ENCODE results near the gene SHISA4. TPM values are rescaled to one million over a fixed set of nuclear protein-coding genes. Genes with fewer than 3 reads are reported as not detected.

Gene SHISA4
- total RNA-seq, 1 experiment from 2014 or later, result 7.6 TPM

DNA sequence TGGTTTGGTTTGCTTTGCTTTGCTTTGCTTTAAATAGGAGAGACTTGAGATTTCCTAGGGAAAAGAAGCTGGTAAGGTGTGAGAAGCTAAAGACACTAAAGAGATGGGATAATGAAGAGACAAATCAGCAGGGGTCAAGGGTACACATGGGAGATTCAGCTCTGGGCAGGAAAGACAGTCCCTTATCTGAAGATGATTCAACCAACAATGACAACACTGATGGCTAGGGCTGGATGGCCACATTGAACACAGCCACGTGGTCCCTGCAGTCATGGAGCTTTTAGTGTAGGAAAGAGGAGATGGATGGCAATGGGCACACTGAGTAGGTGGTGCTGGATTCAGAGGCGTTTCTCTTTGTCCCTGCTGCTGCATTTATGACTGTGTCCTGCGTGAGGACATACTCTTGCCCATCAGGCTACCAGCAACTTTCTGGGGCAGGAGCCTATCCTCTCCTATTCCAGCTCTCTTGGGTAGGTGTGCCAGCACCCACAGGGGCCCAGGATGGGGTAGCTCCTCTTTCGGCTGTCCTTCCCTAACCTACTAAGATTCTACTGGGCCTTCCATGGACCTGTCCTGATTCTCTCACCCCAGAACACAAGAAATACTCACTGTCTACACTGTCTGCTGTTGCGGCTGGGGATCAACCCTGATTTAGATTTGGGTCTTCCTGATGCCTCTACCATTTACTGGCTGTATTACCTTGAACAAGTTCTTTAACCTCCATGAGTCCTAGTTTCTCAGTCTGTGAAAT is 1.4 kb upstream of the SHISA4 start:
- POLR2A ChIA-PET, result interaction anchor here (0.6 to 2.9 kb wide), 9 partner anchors 9 to 454 kb away, joined by 3 to 13 read pairs (median 5); partner anchors contain the start of genes RNPEP and TIMM17A
- Mint-ChIP-seq H3K4me1 (ENCODE audit: insufficient read depth, unreplicated experiment) (peaks cover 33% of the 10 kb centered on the region), H3K27me3 (ENCODE audit: insufficient read depth, unreplicated experiment) (no peaks in the 10 kb centered on the region), H3K27ac (ENCODE audit: low read depth, unreplicated experiment) (no peak overlapping the region), H3K36me3 (ENCODE audit: insufficient read depth, unreplicated experiment) (no peaks in the 10 kb centered on the region), H3K4me3 (ENCODE audit: unreplicated experiment) (peak overlapping the region; percentile 77), H3K9me3 (ENCODE audit: unreplicated experiment) (no peaks in the 10 kb centered on the region)
- intact Hi-C loops (cut with micrococcal nuclease), result loop anchor here (10.0 kb wide), 1 partner anchor 172 kb away; no protein-coding TSS in a partner anchor
- CTCF ChIA-PET, result interaction anchor here (0.6 to 12.1 kb wide), 18 partner anchors 8 to 1133 kb away, joined by 3 to 160 read pairs (median 3); partner anchors contain the start of genes RNPEP and TIMM17A
- BruUV-seq (replicated peaks), result no TSS peak
- TF ChIP-seq, protein P1, sequence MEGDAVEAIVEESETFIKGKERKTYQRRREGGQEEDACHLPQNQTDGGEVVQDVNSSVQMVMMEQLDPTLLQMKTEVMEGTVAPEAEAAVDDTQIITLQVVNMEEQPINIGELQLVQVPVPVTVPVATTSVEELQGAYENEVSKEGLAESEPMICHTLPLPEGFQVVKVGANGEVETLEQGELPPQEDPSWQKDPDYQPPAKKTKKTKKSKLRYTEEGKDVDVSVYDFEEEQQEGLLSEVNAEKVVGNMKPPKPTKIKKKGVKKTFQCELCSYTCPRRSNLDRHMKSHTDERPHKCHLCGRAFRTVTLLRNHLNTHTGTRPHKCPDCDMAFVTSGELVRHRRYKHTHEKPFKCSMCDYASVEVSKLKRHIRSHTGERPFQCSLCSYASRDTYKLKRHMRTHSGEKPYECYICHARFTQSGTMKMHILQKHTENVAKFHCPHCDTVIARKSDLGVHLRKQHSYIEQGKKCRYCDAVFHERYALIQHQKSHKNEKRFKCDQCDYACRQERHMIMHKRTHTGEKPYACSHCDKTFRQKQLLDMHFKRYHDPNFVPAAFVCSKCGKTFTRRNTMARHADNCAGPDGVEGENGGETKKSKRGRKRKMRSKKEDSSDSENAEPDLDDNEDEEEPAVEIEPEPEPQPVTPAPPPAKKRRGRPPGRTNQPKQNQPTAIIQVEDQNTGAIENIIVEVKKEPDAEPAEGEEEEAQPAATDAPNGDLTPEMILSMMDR (IDR thresholded peaks at IDR 0.05; ENCODE audit: unreplicated experiment), result no peak
- DNase-seq (ENCODE audit: unreplicated experiment), result no peak

DNA sequence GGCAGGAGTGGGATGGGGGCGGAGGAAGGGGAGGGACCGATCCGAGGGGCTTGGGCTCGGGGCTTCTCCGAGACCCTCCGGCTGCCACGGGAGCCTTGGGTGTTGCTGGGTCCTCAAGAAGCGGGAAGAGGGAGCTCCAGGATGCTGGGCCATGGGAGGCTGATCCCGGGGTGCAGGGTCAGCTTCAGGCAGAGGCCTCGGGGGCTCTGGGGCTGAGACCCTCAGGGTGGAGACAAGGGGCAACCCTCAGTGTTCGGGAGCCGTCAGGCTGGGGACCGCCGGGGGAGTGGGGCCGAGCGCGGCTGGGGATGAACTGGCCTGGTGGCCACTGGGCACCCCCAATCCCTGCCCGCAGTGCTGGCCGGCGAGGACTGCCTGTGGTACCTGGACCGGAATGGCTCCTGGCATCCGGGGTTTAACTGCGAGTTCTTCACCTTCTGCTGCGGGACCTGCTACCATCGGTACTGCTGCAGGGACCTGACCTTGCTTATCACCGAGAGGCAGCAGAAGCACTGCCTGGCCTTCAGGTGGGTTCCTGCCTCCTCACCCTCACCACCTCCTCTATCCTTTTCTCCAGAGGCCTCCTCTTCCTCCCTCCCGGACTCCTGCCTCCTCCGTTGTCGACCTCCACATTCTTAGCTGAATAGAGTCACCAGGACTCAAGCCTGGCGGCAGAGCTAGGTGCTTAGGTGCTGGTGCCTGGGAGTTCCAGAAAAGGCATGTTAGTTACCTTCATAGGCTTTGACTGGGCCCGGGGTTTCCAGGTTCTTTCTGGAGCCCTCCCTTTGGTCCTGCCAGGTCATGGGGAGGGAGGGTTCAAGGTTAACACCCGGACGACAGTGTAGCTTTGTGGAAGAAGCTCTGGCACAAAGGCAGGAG is 631 bp downstream of the SHISA4 start:
- intact Hi-C loops (cut with micrococcal nuclease), result loop anchor here (10.0 kb wide), 1 partner anchor 175 kb away; no protein-coding TSS in a partner anchor
- H3K9me3 Mint-ChIP-seq (ENCODE audit: unreplicated experiment), result no peaks in the 10 kb centered on the region
- H3K4me3 Mint-ChIP-seq (ENCODE audit: unreplicated experiment), result peak overlapping the region; percentile 77
- ChIA-PET CTCF (interaction anchor here (0.6 to 22.4 kb wide), 9 partner anchors 8 to 297 kb away, joined by 3 to 882 read pairs (median 5); partner anchors contain the start of gene TIMM17A), POLR2A (interaction anchor here (0.7 to 1.8 kb wide), 7 partner anchors 9 to 94 kb away, joined by 3 to 8 read pairs (median 4); no protein-coding TSS in a partner anchor)
- H3K36me3 Mint-ChIP-seq (ENCODE audit: insufficient read depth, unreplicated experiment), result no peaks in the 10 kb centered on the region
- H3K4me1 Mint-ChIP-seq (ENCODE audit: insufficient read depth, unreplicated experiment), result peaks cover 13% of the 10 kb centered on the region
- no peaks in the 10 kb centered on the region for H3K27me3 Mint-ChIP-seq (ENCODE audit: insufficient read depth, unreplicated experiment)
- DNase-seq (ENCODE audit: unreplicated experiment), result no peak
- TF ChIP-seq, protein P1 (IDR thresholded peaks at IDR 0.05; ENCODE audit: unreplicated experiment), result no peak
- BruUV-seq (replicated peaks), result no TSS peak
- peak overlapping the region; percentile 21 for H3K27ac Mint-ChIP-seq (ENCODE audit: low read depth, unreplicated experiment)

DNA sequence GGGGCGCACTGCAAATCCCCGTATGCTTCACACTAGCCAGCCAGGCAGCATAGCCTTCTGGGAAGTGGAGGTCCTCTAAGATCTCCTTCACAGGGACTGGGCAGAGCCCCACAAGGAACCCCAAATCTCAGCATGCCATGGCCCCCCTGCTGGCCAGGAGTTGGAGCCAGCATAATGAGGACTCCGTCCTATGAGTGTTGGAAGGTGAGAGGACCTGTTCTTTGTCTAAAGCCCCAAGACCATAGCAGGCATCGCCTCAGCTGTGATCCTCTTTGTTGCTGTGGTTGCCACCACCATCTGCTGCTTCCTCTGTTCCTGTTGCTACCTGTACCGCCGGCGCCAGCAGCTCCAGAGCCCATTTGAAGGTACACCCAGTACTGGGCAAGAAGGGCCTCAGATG is 1.5 kb downstream of the SHISA4 start:
- Mint-ChIP-seq H3K9me3 (ENCODE audit: unreplicated experiment) (no peaks in the 10 kb centered on the region), H3K4me3 (ENCODE audit: unreplicated experiment) (no peak overlapping the region), H3K27ac (ENCODE audit: low read depth, unreplicated experiment) (no peak overlapping the region), H3K27me3 (ENCODE audit: insufficient read depth, unreplicated experiment) (no peaks in the 10 kb centered on the region), H3K4me1 (ENCODE audit: insufficient read depth, unreplicated experiment) (peaks cover 7% of the 10 kb centered on the region), H3K36me3 (ENCODE audit: insufficient read depth, unreplicated experiment) (no peaks in the 10 kb centered on the region)
- BruUV-seq (replicated peaks), result no TSS peak
- TF ChIP-seq, protein P1 (IDR thresholded peaks at IDR 0.05; ENCODE audit: unreplicated experiment), result no peak
- POLR2A ChIA-PET, result interaction anchor here (0.5 kb wide), 1 partner anchor 94 kb away, joined by 3 read pairs; no protein-coding TSS in a partner anchor
- intact Hi-C loops (cut with micrococcal nuclease), result no loop called here
- DNase-seq (ENCODE audit: unreplicated experiment), result no peak
- CTCF ChIA-PET, result interaction anchor here (1.0 to 22.4 kb wide), 3 partner anchors 13 to 245 kb away, joined by 3 to 882 read pairs (median 8); partner anchors contain the start of gene TIMM17A

Measured in MCF 10A (cell line).